HG02885 (cell line): ENCODE data around the gene DAB1.

Experiments used
- ATAC-seq: cut with Tn5 transposase; IDR thresholded peaks from one replicate; pipeline ENCODE4 v1.9.1; 2021; ENCODE audit warnings: mild to moderate bottlenecking; ENCODE audit not compliant: unreplicated experiment, poor library complexity

Gene DAB1

DNA sequence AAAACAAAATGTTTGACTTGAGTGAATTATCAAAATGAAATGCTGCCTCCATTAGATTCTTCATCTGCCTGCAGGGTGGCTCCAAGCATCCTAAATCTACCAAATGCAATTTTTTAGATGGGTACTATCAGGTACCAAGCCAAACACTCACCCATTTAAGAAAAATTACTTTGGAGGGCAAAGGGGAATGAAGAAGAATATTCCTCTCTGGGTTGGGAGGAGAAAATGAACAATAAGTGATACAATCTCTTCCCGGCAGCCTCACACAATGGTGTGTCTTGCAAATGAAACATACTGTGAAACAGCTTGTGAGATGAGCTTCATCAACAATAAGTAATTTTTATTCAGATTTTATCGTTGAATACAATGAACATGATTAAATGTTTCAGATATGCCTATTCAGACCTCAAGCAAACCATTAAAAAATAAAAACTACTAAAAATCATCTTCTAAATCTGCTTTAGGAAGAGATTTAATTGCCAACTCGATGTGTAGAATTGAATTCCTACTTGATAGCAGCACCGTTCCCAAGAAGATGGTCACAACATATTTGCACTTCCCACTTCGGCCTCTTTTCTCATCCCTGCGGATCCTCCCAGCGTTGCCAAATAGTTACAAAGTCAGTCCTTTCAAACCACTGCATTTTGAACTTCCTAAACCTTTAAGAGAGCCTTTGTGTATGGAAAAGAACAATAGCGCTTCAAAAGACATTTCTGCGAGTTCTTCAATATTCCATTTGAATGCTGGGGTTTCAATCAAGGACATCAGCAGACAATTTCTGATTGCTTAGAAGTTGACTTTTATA is 2.7 kb downstream of the DAB1 start:
- no peak for ATAC-seq

DNA sequence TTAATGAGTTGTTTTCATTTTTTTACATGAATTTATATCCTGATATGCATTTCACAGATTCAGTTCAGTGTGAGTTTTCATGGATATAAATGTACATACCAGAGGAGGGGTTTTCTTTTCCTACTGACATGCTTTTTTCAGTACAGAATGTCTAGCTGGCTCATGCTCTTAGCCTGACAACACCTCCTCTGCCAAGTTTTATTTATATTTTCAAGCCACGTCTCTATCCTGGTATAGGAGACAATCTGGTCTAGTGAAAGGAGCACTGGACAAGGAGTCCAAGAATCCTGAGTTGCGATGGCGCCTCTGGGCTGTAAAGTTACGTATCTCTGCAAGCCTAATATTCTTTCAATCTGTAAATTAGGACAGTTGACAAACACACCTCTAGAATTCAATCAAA is 4.9 kb downstream of the DAB1 start:
- ATAC-seq: no peak

DNA sequence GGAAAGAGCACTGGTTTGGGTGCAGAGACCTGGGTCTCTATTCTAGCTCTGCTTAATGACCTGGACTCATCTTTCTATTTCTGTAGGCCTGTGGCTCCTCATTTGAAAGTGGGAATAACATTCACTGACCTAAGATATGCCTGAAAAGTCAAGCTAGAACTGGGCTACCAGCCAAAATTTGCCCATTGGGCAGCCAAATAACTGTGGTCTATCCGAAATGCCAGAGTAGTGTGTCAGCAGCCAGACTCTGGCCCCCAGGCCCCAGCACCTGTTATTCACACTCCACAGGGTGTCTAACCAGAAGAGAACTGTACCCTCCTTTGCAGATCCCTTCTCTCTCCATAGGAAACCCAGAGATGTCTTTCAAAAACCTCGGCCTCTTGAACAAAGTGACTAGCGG is 12.6 kb downstream of the DAB1 start:
- ATAC-seq: no peak

DNA sequence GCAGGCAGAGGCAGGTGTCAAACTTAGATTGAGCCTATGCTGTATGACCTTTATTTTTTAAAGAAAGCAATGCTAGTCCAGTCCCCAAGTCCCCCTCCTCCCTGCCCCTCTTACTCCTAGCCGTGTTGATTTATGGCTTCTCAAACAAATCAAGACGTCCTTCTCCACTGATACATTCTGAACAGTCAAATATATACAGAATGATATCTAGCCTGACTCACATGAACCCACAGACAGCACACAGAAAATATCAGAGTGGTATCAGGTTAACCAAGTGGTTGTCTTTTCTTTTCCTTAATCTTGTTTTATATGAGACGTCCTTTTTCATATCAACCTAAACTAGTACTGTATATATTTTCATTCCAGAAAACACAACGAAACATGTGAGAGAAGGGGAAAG is 13.4 kb downstream of the DAB1 start:
- no peak for ATAC-seq

DNA sequence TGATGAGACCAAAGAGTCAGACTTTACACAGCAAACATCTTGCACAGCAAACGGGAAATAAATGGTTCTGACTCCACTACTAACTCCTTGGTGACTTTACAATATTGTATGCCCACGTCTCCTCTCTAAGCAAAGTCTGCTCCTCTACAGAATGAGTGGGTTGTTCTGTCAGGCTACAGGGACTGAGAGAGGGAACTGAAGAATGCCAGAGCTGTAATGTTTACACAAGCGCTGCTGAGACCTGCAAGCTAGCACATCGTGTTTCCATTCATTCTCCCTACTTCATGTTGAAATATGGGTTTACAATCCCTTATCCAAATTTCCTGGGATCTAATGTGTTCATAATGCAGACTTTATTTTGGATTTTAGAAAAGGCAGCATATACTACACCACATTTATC is 15.9 kb downstream of the DAB1 start:
- ATAC-seq: no peak

DNA sequence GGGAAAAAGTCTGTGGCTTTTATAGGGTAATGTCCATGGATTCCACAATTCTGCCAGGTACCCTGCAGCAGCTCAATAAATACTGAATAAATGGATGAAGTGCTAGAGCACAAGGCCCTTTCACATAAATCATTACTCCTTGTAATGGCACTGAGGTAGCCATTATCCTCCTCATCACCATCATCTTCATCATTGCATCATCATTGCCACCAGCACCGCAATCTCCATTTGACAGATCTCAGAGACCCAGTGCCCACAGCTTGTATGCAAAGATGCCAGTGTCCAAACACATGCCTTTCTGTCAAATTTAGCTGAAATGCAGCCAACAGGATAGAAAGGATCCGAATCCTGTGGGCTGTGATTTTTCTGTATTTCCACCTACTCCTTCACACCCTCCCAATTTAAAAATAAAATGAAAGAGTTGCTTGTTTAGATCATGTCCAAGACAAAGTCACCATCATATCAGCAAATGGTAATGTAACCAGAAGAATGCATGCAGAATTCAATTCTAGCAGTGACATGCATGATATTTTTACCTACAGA is 17.4 kb downstream of the DAB1 start:
- ATAC-seq: no peak

DNA sequence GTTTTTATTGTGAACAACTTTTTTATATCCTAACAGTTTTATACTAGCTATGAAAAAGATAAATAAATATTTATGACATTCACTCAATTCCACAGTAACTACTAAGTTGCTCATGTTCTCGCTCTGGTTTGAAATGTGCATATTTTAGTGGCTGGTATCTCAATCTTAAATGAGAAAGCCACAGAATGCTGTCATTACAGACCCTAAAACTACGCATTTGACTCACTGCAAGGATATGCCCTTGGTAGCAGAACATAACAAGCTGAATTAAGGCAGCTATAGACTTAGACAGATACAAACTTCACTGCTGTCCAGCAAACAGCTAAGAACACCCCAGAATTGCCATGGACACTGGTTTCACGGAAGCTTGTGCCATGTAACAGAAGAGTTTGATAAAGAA is 19.0 kb downstream of the DAB1 start:
- ATAC-seq: no peak

DNA sequence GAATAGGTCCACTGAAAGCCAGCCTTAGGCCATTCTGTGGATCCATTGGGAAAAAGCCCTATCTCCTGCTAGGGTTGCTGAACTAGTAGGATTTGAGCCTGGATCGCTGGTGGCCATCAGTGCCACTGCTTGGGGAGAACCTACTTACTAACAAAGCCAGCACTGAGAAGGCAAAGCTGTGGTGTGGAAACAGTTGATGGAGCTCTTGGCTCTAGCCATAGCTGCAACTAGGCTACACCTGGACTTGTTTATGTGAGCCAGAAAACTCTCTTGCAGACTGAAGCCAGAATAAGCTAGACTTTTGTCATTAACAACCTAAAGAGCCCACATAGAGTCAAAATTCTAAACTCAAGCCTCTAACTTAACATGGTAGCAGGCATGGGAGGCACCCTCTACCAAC is 20.7 kb downstream of the DAB1 start:
- ATAC-seq: no peak

DNA sequence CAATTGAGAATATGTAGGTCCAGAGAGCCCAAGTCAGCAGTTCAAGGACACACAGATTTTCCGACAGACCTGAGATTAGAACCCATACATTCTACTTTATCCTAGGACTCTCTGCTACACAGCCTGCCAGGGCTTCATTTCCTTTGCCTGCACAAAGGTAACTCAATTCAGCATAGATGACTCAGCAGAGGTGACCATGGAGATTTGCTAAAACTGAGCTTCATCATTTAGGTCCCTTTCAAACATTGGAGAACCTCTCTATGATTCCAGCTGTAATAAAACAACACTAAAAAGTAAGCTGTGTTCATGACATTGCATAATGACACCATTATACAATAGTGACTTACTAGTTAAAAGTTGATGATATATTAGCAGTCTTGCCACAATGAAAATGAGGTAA is 22.2 kb downstream of the DAB1 start:
- no peak for ATAC-seq

DNA sequence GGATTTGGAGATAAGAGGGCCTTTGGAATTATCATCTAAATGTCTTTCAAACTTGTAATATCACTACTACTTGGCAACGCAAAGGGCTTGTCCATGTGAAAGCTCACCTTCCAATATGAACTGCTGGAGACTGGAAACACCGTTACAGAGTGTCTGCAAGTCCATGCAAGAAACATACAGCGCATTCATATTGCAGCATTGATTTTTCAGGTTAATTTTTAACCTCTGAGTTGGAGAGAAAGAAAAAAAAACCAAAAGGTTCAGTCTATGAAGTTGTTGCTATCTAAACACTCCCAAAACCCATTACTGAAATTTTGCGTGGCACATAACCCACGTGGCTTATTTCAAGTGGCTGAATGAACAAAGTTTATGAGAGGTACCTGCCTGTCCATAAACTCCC is 23.8 kb downstream of the DAB1 start:
- no peak for ATAC-seq

DNA sequence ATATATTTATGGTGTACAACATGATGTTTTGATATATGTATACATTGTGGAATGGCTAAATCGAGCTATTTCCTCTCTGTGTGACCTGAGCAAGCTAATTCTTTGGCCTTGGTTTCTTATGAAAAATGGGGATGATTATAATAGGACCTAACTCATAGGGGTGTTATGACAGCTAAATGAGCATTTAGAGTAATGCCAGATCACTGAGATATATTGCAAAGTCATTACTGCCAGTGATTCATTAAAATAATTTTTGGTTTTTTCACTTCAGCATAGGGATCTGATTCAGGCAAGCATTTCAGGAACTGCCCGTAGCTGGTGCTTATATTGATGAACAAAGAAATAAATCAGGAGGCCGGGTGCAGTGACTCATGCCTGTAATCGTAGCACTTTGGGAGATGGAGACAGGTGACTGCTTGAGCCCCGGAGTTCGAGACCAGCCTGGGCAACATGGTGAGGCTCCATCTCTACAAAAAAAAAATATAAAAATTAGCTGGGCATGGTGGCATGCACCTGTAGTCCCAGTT is 30.7 kb downstream of the DAB1 start:
- no peak for ATAC-seq

DNA sequence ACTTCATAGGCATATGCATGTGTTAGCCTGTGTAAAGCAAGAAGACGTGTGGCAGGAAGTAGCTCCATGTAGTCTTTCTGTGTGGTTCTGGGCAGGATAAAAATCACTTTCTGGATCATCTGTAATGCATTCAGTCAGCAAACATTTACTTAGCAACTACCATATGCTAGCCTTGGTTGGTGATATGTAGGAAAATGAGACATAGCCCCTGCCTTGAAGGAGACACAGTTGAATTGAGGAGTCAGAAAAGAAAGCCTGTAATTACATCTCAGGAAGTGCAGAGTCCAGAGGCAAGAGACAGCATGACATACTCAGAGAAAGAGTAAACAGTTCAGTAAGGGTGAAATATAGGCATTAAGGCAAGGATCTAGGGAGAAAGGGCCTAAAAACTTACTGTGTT is 38.5 kb downstream of the DAB1 start:
- ATAC-seq: no peak

DNA sequence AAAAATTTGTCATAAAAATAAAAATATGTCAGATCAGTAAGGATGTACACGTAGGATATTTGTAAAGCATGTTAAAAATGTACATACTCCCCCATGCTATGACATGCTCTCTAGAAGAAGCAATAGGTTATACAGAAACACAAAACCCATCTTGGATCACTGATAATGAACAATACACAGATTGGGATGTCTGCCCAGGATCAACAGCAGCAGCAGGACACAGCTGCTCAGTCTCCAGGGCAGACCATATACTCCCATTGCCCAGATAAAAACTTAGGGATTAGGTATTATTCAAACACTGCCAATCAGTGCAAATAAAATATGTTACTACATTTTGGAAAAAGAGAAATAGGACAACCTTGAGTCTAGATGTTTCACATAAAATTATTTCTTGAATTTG is 39.0 kb downstream of the DAB1 start:
- ATAC-seq: no peak

DNA sequence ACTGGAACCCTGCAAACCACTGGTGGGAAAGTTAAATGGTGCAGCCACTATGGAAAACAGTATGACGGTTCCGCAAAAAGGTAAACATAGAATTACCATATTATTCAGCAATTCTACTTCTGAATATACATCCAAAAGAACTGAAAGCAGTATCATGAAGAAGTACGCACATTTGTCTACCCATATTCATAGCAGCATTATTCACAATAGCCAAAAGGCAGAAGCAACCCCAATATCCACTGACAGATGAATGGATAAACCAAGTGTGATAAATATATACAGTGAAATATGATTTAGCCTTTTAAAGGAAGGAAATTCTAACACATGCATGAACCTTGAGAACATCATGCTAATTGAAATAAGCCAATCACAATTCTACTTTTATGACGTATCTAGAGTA is 39.6 kb downstream of the DAB1 start:
- no peak for ATAC-seq

DNA sequence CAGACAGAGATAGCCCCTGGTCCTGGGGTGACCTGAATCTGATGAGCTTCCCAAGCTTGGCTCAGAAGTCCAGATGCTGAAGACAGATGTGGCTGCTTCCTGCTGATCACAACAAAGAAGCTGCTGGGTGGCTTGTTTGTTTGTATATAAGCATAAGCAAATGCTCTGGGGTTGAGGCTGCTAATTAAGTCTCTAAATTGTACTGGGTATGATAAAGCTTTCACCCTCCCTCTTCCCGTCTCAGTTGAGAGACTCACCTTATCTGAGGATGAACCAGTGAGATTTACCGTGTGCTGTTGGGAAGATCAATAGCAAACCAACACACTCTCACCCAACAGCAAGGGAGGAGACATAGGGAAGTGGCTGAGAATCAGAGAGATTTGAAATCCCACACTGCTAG is 42.0 kb downstream of the DAB1 start:
- no peak for ATAC-seq

DNA sequence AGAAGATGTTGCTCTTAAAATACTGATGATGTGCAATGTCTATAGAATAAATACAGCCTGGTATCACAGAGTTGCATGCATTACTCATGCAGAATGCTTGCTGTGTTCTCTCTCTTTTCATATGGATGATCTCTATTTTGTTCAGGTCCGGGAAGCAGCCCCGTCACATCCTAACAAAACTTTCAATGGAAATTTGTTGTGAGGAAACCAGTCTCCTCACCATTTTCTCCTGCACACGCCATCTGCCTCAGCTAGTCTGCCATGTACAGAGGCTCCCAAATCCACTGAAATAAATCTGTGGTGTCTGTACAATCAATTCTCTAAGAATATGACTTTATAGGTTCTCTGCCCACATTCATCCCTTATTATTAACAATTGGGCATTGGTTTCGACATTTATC is 42.4 kb downstream of the DAB1 start:
- ATAC-seq: no peak

DNA sequence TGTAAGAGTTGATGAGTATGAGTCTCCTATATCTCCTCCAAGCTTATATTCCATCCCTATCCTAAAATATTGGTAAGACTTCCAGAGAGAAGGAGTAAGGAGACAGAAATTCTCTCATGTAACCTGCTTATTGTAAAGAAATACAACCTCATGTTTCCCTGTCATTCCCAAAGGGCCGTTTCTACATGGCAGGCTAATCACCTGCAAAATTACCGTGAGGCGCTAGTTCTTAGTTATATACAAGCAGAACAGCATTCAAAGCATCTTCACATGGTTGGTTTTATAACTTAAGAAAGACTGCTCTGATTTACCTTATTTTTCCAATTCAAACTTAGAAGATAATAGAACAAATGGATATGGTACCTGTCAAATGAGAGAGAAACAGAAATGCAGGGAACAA is 42.9 kb downstream of the DAB1 start:
- ATAC-seq: no peak

DNA sequence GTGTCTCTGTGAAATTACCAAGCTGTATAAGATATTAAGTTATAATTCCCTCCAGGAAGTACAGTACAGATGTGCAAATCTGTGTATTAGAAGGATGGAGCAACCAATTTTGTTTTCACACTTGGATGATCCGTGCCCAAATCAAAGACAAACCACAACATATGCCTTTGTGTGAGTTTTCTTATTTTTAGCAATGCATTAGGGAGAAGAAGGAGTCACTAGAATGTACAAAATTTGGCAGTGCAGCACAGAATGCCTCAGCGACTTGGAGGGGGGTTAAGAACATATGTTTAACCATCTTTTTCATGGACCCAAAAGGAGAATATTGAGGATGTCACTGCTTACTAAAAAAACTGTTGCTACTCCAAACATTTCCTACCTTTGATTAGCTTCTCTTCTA is 45.3 kb downstream of the DAB1 start:
- no peak for ATAC-seq

DNA sequence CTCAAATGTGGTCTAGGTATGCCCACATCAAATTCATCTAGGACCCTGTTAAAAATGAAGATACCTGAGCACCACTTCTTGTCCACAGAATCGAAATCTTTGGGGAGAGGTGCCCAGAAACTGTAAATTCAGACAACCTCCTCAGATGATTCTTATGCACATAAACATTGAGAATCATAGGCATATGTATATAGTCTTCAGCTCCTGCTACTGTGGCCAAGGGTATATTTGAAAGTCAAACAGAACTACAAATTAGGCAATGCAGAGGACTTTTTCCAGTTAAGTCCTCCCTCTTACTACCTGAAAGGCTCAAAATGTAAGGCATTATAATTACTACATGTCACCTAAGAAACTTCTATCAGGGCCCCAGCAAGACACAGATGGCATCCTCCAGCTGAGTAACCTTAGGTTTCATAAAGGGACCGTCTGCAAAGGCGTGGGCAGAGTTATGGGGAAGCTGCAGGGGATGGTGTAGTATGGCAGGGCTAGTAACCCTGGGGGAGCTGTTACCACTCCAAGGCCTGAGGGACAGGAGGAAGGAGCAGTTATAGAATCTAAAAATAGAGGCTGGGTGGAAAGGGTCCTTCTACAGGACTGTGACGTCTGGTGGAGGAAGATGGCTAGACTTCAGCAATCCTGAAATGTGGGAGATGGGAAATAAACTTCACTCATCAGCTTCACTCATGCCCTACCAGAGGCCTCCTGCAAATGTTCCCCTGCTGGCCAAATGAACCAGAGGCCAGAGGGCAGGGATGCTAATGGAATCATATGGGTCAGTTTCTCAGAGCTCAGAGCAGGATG is 46.3 kb downstream of the DAB1 start:
- no peak for ATAC-seq

DNA sequence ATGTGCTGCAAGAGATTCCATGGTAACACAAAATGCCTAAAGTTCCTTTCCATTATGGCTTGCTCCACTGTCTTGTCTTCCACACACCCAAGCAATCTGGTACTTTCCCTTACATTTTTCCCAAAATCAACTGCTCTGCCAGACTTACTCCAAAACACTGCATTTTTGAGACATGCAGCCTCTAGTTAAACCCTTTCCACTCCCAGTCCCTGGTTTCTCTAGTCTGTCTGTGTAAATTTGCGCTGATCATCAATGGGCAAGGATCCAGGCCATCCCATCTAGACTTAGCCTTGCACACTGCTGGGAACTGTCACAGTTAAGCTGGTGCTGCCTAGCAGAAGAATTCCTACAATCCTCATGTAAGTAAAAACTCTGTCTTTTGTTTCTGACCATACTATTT is 47.8 kb downstream of the DAB1 start:
- no peak for ATAC-seq

DNA sequence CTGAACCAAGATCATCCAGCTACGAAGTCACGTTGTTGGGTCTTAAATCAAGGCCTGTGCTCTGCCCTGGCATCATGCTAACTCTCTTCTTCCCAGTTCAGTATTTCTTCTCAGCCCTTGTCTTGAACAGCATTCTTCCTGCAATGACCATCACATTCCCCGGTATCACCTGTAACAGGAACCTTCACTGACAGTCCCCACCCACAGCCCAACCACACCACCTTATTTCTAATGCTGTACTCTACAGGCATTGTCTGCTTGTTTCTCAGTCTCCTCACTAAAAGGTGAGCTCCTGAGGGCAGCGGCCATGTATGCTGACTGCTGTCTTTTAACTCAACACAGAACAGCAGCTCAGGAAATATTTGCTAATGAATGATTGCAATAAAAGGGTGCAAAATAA is 54.0 kb downstream of the DAB1 start:
- ATAC-seq: no peak
